CD14-positive monocyte (primary cell): Measurements from ENCODE around the gene WDR64. TPM values are rescaled to one million over a fixed set of nuclear protein-coding genes. Genes with fewer than 3 reads are reported as not detected.

Experiments
- DNase-seq, 3 donors: peaks; one replicate each; pipeline ENCODE4 v3.0.0-alpha.2; 2011 to 2022
- H2AFZ ChIP-seq: 2 replicates; pipeline ENCODE4 v1.6.0; 2012; ENCODE audit warnings: mild to moderate bottlenecking, low read depth, low read length, inconsistent platforms; ENCODE audit not compliant: insufficient read depth, poor library complexity, severe bottlenecking
- H3K27ac ChIP-seq, 2 donors: 1 replicate in 1 of 2; 2 replicates in 1 of 2; pipeline ENCODE4 v1.5.1; 2012 to 2013; ENCODE audit warnings: low read length in 2 of 2, control low read depth in 1 of 2, inconsistent platforms in 1 of 2, low read depth in 1 of 2, mild to moderate bottlenecking in 1 of 2
- H3K27me3 ChIP-seq, 2 donors: one replicate each; pipeline versions ENCODE4 v1.6.0 to v1.6.1; 2011 to 2013; ENCODE audit warnings: low read length in 2 of 2; ENCODE audit not compliant: control insufficient read depth in 2 of 2, insufficient read depth in 2 of 2
- H3K36me3 ChIP-seq, 2 donors: replicated peaks in 1 of 2; 1 replicate in 1 of 2; 2 replicates in 1 of 2; pipeline versions ENCODE4 v1.5.1 to v1.6.1; 2012 to 2013; ENCODE audit warnings: low read length in 2 of 2, control low read depth in 1 of 2, inconsistent platforms in 1 of 2, mild to moderate bottlenecking in 1 of 2; ENCODE audit not compliant: insufficient read depth in 2 of 2, control insufficient read depth in 1 of 2
- H3K4me1 ChIP-seq, 2 donors: 1 replicate in 1 of 2; 2 replicates in 1 of 2; pipeline versions ENCODE4 v1.5.1 to v1.6.1; 2012 to 2013; ENCODE audit warnings: low read length in 2 of 2, control low read depth in 1 of 2, inconsistent platforms in 1 of 2, mild to moderate bottlenecking in 1 of 2, moderate library complexity in 1 of 2; ENCODE audit not compliant: insufficient read depth in 2 of 2, control insufficient read depth in 1 of 2
- H3K4me2 ChIP-seq: replicated peaks from 2 replicates; pipeline ENCODE3; 2012; ENCODE audit warnings: low read length, moderate library complexity, mild to moderate bottlenecking; ENCODE audit not compliant: poor library complexity, severe bottlenecking; ENCODE audit errors: extremely low read depth
- H3K4me3 ChIP-seq, 3 experiments: fragments of 200-600 bp in 1 of 3; sonication (generic) in 1 of 3; replicated peaks in 1 of 3; 1 replicate in 2 of 3; 2 replicates in 1 of 3; pipeline ENCODE4 v1.5.1; 2011 to 2013; ENCODE audit warnings: low read length in 3 of 3, mild to moderate bottlenecking in 3 of 3, control low read depth in 2 of 3, low read depth in 2 of 3, inconsistent platforms in 1 of 3, moderate library complexity in 1 of 3
- H3K79me2 ChIP-seq: 2 replicates; pipeline ENCODE4 v1.6.0; 2012; ENCODE audit warnings: mild to moderate bottlenecking, control low read depth, inconsistent platforms, low read length, moderate library complexity; ENCODE audit not compliant: insufficient read depth
- H3K9ac ChIP-seq: 2 replicates; pipeline ENCODE4 v1.6.0; 2017; ENCODE audit warnings: low read length, mild to moderate bottlenecking; ENCODE audit not compliant: insufficient read depth, poor library complexity, severe bottlenecking
- H3K9me3 ChIP-seq, 2 donors: replicated peaks in 1 of 2; 1 replicate in 1 of 2; 2 replicates in 1 of 2; pipeline versions ENCODE4 v1.5.1 to v1.6.1; 2012 to 2013; ENCODE audit warnings: low read length in 2 of 2, control low read depth in 1 of 2; ENCODE audit not compliant: control insufficient read depth in 1 of 2, insufficient read depth in 1 of 2
- H4K20me1 ChIP-seq: 2 replicates; pipeline ENCODE4 v1.6.0; 2012; ENCODE audit warnings: mild to moderate bottlenecking, low read length, control low read depth, moderate library complexity; ENCODE audit not compliant: insufficient read depth
- H3K27ac Mint-ChIP-seq, 7 donors: one replicate each; pipeline ENCODE4 v1.8.0; 2020; ENCODE audit warnings: mild to moderate bottlenecking in 7 of 7, mixed read lengths in 7 of 7, moderate library complexity in 6 of 7, inconsistent platforms in 2 of 7
- H3K27me3 Mint-ChIP-seq, 3 donors: one replicate each; pipeline ENCODE4 v1.8.0; 2021 to 2022; ENCODE audit warnings: low read depth in 3 of 3, mild to moderate bottlenecking in 3 of 3, mixed read lengths in 3 of 3, moderate library complexity in 3 of 3, inconsistent platforms in 1 of 3
- H3K36me3 Mint-ChIP-seq, 2 donors: one replicate each; pipeline ENCODE4 v1.8.0; 2020; ENCODE audit warnings: mixed read lengths in 2 of 2, inconsistent platforms in 1 of 2, mild to moderate bottlenecking in 1 of 2
- H3K4me1 Mint-ChIP-seq: one replicate; pipeline ENCODE4 v1.8.0; 2020; ENCODE audit warnings: mild to moderate bottlenecking, mixed read lengths
- H3K4me3 Mint-ChIP-seq, 2 donors: one replicate each; pipeline ENCODE4 v1.8.0; 2020; ENCODE audit warnings: mild to moderate bottlenecking in 2 of 2, mixed read lengths in 2 of 2, moderate library complexity in 1 of 2
- H3K9me3 Mint-ChIP-seq, 7 donors: one replicate each; pipeline ENCODE4 v1.8.0; 2020 to 2022; ENCODE audit warnings: mixed read lengths in 7 of 7, mild to moderate bottlenecking in 6 of 7, moderate library complexity in 6 of 7, inconsistent platforms in 2 of 7
- CTCF ChIP-seq: fragments of 200-600 bp; IDR thresholded peaks from one replicate; pipeline ENCODE4 v1.8.0; 2022; ENCODE audit warnings: antibody characterized with exemption, mild to moderate bottlenecking
- WGBS: methylation state at CpG from one replicate; pipeline ENCODE4 v1.1.5; 2013; ENCODE audit warnings: missing lambda C conversion rate; ENCODE audit not compliant: insufficient coverage; 5-methylcytosine and 5-hydroxymethylcytosine counted together
- intact Hi-C, 2 donors: fragments of 100-400 bp; cut with micrococcal nuclease; formaldehyde crosslinking; loops; one replicate each; pipeline versions ENCODE4 v1.15.0 to v1.15.1; 2023
- polyA plus RNA-seq, 3 donors: library from polyadenylated mRNA; depleted of rRNA in 1 of 3; unstranded in 2 of 3; stranded (reverse) in 1 of 3; fragments of 300-500 nt in 2 of 3; fragments of >200 nt in 1 of 3; fragmentation: Illumina TruSeq in 2 of 3; gene quantifications; 1 replicate in 2 of 3; 2 replicates in 1 of 3; pipeline ENCODE4 v1.2.3, GENCODE V29; 2012 to 2021

The WDR64 gene
- polyA plus RNA-seq, 3 donors, result not detected

GRCh38 chr1:241771117-241771516, 119.0 kb downstream of the WDR64 start:
- H2AFZ ChIP-seq, result no peak overlapping the region
- H3K9me3 ChIP-seq, result no peaks in the 10 kb centered on the region
- no peak for DNase-seq
- H3K4me2 ChIP-seq, result no peak overlapping the region
- H3K36me3 ChIP-seq, result no peaks in the 10 kb centered on the region
- H3K4me3 Mint-ChIP-seq, result no peak overlapping the region
- H3K4me3 ChIP-seq, result no peak overlapping the region
- no peaks in the 10 kb centered on the region for H3K4me1 ChIP-seq
- H3K36me3 Mint-ChIP-seq, result no peaks in the 10 kb centered on the region
- peaks cover 3% of the 10 kb centered on the region for H3K4me1 Mint-ChIP-seq
- no peak for TF ChIP-seq CTCF
- H3K27ac Mint-ChIP-seq, result no peak overlapping the region
- H3K79me2 ChIP-seq, result no peaks in the 10 kb centered on the region
- no CpG with 5 or more reads among the region's 2 CpGs for WGBS
- H3K9ac ChIP-seq, result no peak overlapping the region
- no peak overlapping the region for H3K27ac ChIP-seq
- no peaks in the 10 kb centered on the region for H4K20me1 ChIP-seq
- no peaks in the 10 kb centered on the region for H3K9me3 Mint-ChIP-seq
- peaks cover 5 to 19% (median 7%) of the 10 kb centered on the region in 3 donors for H3K27me3 Mint-ChIP-seq
- H3K27me3 ChIP-seq, result peaks cover 2 to 6% of the 10 kb centered on the region in 2 donors
- intact Hi-C loops, result no loop called here

- Histone ChIP-seq H3K4me3 (no peak overlapping the region), H3K27me3 (peaks cover 2 to 6% of the 10 kb centered on the region in 2 donors), H3K4me2 (no peak overlapping the region), H3K27ac (no peak overlapping the region), H2AFZ (no peak overlapping the region), H3K9me3 (no peaks in the 10 kb centered on the region), H3K9ac (no peak overlapping the region), H3K4me1 (no peaks in the 10 kb centered on the region), H4K20me1 (no peaks in the 10 kb centered on the region), H3K36me3 (no peaks in the 10 kb centered on the region), H3K79me2 (no peaks in the 10 kb centered on the region)
- Mint-ChIP-seq H3K4me1 (peaks cover 13% of the 10 kb centered on the region), H3K4me3 (no peak overlapping the region), H3K9me3 (no peaks in the 10 kb centered on the region), H3K27ac (no peak overlapping the region), H3K27me3 (peaks cover 0 to 17% (median 4%) of the 10 kb centered on the region in 3 donors), H3K36me3 (no peaks in the 10 kb centered on the region)
- intact Hi-C loops, result no loop called here
- no peak for TF ChIP-seq CTCF
- no peak for DNase-seq
- WGBS, result no CpG with 5 or more reads among the region's 4 CpGs
Measured at GRCh38 chr1:241772932-241773500, 120.9 kb downstream of the WDR64 start.
